HG03457 (cell line): ENCODE results near the gene ARHGAP15.

Experiments used
- ATAC-seq: cut with Tn5 transposase; IDR thresholded peaks from one replicate; pipeline ENCODE4 v1.9.1; 2021; ENCODE audit warnings: moderate number of reproducible peaks; ENCODE audit not compliant: unreplicated experiment

ARHGAP15 gene

GRCh38 chr2:143792602-143793001, 663.4 kb downstream of the ARHGAP15 start:
- no peak for ATAC-seq

DNA sequence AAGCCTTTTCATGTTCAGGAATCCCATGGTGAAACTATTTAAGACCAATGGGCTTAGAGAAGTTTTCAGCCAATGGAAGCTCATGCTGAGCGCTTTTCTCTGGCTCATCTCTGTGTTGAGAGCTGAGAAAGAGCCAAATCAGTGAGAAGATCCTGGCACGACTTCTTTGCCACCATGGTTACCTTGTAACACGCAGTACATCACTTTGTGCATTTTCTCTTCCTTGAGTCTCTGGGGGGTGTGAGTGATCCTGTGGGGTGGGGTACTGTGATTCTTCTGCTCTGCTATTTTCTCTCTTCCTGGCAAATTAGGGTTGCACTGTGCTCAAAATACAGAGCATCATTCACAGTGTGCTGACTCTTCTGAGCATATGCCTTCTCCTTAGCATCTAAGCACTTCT, 664.2 kb downstream of the ARHGAP15 start:
- ATAC-seq, result no peak

DNA sequence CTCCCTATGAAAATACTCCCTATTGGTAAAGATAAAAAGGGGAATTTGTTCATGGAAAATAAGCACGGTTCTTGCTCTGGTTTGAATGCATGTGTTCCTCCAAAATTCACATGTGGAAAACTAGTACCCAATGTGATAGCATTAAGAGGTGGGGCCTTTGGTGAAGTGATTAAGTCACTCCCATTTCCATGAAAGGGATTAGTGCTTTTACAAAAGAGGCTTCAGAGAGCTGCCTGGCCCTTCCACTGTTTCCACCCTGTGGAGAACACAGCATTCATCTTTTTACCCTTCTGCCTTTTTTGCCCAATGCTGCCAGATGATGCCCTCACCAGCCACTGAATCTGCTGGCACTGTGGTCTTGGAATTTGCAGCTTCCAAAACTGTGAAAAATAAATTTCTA, 666.8 kb downstream of the ARHGAP15 start:
- no peak for ATAC-seq

- ATAC-seq, result no peak
Measured at GRCh38 chr2:143801561-143801960, 672.3 kb downstream of the ARHGAP15 start.

- no peak for ATAC-seq
Measured at GRCh38 chr2:143802242-143802641, 673.0 kb downstream of the ARHGAP15 start.

- no peak for ATAC-seq
Measured at GRCh38 chr2:143802871-143803650, 673.8 kb downstream of the ARHGAP15 start.

GRCh38 chr2:143803936-143804335, 674.7 kb downstream of the ARHGAP15 start:
- ATAC-seq, result no peak

DNA sequence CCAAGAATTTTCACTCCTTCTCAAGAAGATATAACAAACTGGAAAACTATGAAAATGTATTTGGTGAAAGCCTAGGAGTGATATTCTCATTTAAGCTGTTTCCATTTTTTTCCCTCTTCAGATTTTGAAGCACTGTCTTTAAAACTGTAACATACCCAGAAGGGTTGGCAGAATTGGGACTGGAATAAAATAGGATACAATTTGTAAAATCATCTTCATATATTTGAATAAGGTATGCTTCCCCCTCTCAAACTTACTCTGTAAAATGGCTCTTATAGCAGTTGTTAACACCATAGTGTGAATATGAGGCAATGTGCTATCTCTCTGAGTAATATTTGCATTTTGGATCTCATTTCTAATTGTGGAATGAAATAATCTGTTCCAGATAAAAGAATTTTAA, 676.4 kb downstream of the ARHGAP15 start:
- no peak for ATAC-seq

GRCh38 chr2:143807192-143807591, 678.0 kb downstream of the ARHGAP15 start:
- ATAC-seq, result no peak

DNA sequence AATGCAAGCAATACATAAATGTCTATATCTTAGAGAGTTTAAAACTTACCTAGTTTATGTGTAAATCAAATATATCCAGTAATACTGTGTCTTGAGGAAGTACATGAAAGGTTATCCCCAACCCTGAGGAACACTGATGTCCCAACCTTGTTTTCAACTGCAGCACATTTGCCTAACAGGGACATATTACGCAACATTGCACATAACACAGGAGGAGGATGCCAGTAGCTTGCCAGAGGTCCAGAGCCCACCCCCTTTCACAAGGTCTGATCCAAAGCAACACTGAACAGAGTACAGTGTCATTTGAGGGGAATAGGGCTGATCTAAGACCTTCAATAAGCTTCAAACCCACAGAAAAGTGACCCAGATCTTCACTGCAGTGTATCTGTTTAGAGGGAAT, 678.5 kb downstream of the ARHGAP15 start:
- ATAC-seq, result no peak

- ATAC-seq, result no peak
Measured at GRCh38 chr2:143808166-143808565, 678.9 kb downstream of the ARHGAP15 start.

GRCh38 chr2:143815082-143815481, 685.9 kb downstream of the ARHGAP15 start:
- no peak for ATAC-seq

- ATAC-seq, result no peak
Measured at GRCh38 chr2:143816916-143817315, 687.7 kb downstream of the ARHGAP15 start.
